HepG2 (cell line): ENCODE results near the gene FCRL5. TPM values are rescaled to one million over a fixed set of nuclear protein-coding genes. Genes with fewer than 3 reads are reported as not detected.

Experiments used
- ATAC-seq: fragments of 200-7000 bp; cut with Tn5 transposase; 3 replicates; pipeline ENCODE4 v1.9.1; 2020; ENCODE audit warnings: mild to moderate bottlenecking, moderate library complexity
- BruUV-seq: library from RNA; stranded (reverse); fragments of 400-500 nt; replicated peaks from 2 replicates; lab custom pipeline; 2021; lab: Mats Ljungman, UMichigan
- CTCF ChIA-PET: fragments of 300-600 bp; formaldehyde crosslinking; extraction: SDS; loops from one replicate; lab custom pipeline; 2021; ENCODE audit warnings: low total read pairs, inconsistent platforms, low intra/inter-chr PET ratio; lab: Yijun Ruan, JAX
- POLR2A ChIA-PET: fragments of 350-600 bp; sonication (Branson Sonifier 250); formaldehyde crosslinking; loops from one replicate; lab custom pipeline; 2020; ENCODE audit warnings: antibody characterized with exemption, inconsistent platforms; lab: Yijun Ruan, JAX
- DNase-seq: peaks from one replicate; pipeline ENCODE4 v3.0.0-alpha.2; 2015; ENCODE audit warnings: low spot score
- FAIRE-seq: peaks from 3 replicates; lab custom pipeline; 2011; peaks lifted over from hg19 to GRCh38; lab: Jason Lieb, UNC
- H2AFZ ChIP-seq: one replicate; pipeline ENCODE4 v1.6.1; 2011; ENCODE audit warnings: low read length, inconsistent platforms
- H3K27ac ChIP-seq: fragments of 300-600 bp; 3 replicates; pipeline ENCODE4 v1.8.0; 2011; ENCODE audit warnings: mixed run types, mild to moderate bottlenecking, mixed read lengths, low read length, inconsistent platforms; ENCODE audit not compliant: insufficient read depth; ENCODE audit errors: extremely low read length
- H3K27me3 ChIP-seq, 2 experiments: fragments of 200-600 bp in 1 of 2; 2 replicates in 1 of 2; 3 replicates in 1 of 2; pipeline versions ENCODE4 v1.6.0 to v1.8.0; 2011; ENCODE audit warnings: low read length in 2 of 2, mild to moderate bottlenecking in 2 of 2, moderate library complexity in 2 of 2, inconsistent platforms in 1 of 2; ENCODE audit not compliant: insufficient read depth in 2 of 2, control insufficient read depth in 1 of 2
- H3K36me3 ChIP-seq, 2 experiments: fragments of 200-600 bp in 1 of 2; replicated peaks in 1 of 2; 2 replicates in 1 of 2; 3 replicates in 1 of 2; pipeline versions ENCODE4 v1.5.1 to v1.8.0; 2011; ENCODE audit warnings: low read length in 2 of 2, inconsistent platforms in 1 of 2; ENCODE audit not compliant: insufficient read depth in 2 of 2, control insufficient read depth in 1 of 2
- H3K4me1 ChIP-seq: 2 replicates; pipeline ENCODE4 v1.5.1; 2012; ENCODE audit warnings: low read length, inconsistent platforms; ENCODE audit not compliant: insufficient read depth
- H3K4me2 ChIP-seq: 2 replicates; pipeline ENCODE4 v1.6.0; 2011; ENCODE audit warnings: low read depth, low read length, inconsistent platforms
- H3K4me3 ChIP-seq, 3 experiments: fragments of 200-600 bp in 1 of 3; sonication (generic), shearing (Covaris generic) in 1 of 3; replicated peaks in 1 of 3; 2 replicates each; pipeline ENCODE4 v1.5.1; 2011 to 2016; ENCODE audit warnings: low read length in 3 of 3, inconsistent platforms in 2 of 3, low read depth in 2 of 3, mild to moderate bottlenecking in 2 of 3, control low read depth in 1 of 3, mixed read lengths in 1 of 3; ENCODE audit not compliant: insufficient read depth in 1 of 3
- H3K79me2 ChIP-seq: one replicate; pipeline ENCODE4 v1.6.1; 2011; ENCODE audit warnings: low read length, inconsistent platforms; ENCODE audit not compliant: insufficient read depth
- H3K9ac ChIP-seq: 2 replicates; pipeline ENCODE4 v1.6.0; 2011; ENCODE audit warnings: mild to moderate bottlenecking, low read depth, low read length, inconsistent platforms; ENCODE audit not compliant: insufficient read depth
- H3K9me3 ChIP-seq: 2 replicates; pipeline ENCODE4 v1.5.1; 2012; ENCODE audit warnings: mild to moderate bottlenecking, low read length
- H4K20me1 ChIP-seq: 2 replicates; pipeline ENCODE4 v1.6.0; 2011; ENCODE audit warnings: inconsistent platforms, mild to moderate bottlenecking, low read length, moderate library complexity; ENCODE audit not compliant: insufficient read depth
- AGO2 ChIP-seq: fragments of 200-400 bp; formaldehyde crosslinking; optimal IDR thresholded peaks from 2 replicates; pipeline ENCODE3; 2017; ENCODE audit warnings: mild to moderate bottlenecking, low read depth, low read length, moderate library complexity
- ASH2L ChIP-seq: fragments of 300-600, 200-600 bp; sonication (generic); IDR thresholded peaks from 2 replicates; pipeline ENCODE4 v1.7.0; 2017; ENCODE audit warnings: low read depth, mild to moderate bottlenecking, moderate library complexity, mixed read lengths, low read length; ENCODE audit not compliant: insufficient read length
- CERS6 ChIP-seq: sonication (generic); formaldehyde crosslinking; IDR thresholded peaks from 2 replicates; pipeline ENCODE4 v1.5.0; 2020; ENCODE audit warnings: missing genetic modification reagents
- CHD4 ChIP-seq: fragments of 200-600 bp; sonication (generic); IDR thresholded peaks from 2 replicates; pipeline ENCODE4 v1.7.0; 2017; ENCODE audit warnings: mild to moderate bottlenecking, low read length, borderline replicate concordance
- HMGXB4 ChIP-seq, 2 experiments: sonication (generic) in 1 of 2; formaldehyde crosslinking in 1 of 2; IDR thresholded peaks; 2 replicates each; pipeline versions ENCODE4 v1.4.0 to v1.6.1; 2018 to 2020; ENCODE audit warnings: missing genetic modification reagents in 2 of 2, borderline replicate concordance in 1 of 2, low read depth in 1 of 2, mild to moderate bottlenecking in 1 of 2, missing biosample characterization in 1 of 2
- THAP7 ChIP-seq: sonication (generic); formaldehyde crosslinking; IDR thresholded peaks from 2 replicates; pipeline ENCODE4 v1.8.1; 2023; ENCODE audit warnings: mild to moderate bottlenecking, missing genetic modification reagents
- ZFP36L2 ChIP-seq: sonication (generic); formaldehyde crosslinking; IDR thresholded peaks from 2 replicates; pipeline ENCODE4 v1.4.0; 2020; ENCODE audit warnings: missing genetic modification reagents
- ZNF18 ChIP-seq: sonication (generic); formaldehyde crosslinking; IDR thresholded peaks from 2 replicates; pipeline ENCODE4 v1.8.0; 2022; ENCODE audit warnings: mild to moderate bottlenecking, missing genetic modification reagents; ENCODE audit not compliant: insufficient replicate concordance
- ZNF431 ChIP-seq: sonication (generic); formaldehyde crosslinking; IDR thresholded peaks from 2 replicates; pipeline ENCODE4 v1.9.0; 2022; ENCODE audit warnings: missing genetic modification reagents, low read depth, mild to moderate bottlenecking, borderline replicate concordance
- ZNF468 ChIP-seq: sonication (generic); formaldehyde crosslinking; IDR thresholded peaks from 2 replicates; pipeline ENCODE4 v1.8.0; 2022; ENCODE audit warnings: mild to moderate bottlenecking, moderate library complexity, missing genetic modification reagents
- ZNF512 ChIP-seq: sonication (generic); formaldehyde crosslinking; IDR thresholded peaks from 2 replicates; pipeline ENCODE4 v1.4.0; 2020; ENCODE audit warnings: mild to moderate bottlenecking, missing genetic modification reagents
- ZNF776 ChIP-seq: sonication (generic); formaldehyde crosslinking; IDR thresholded peaks from 2 replicates; pipeline ENCODE4 v1.4.0; 2020; ENCODE audit warnings: mild to moderate bottlenecking, missing genetic modification reagents
- WGBS: methylation state at CpG from one replicate; pipeline ENCODE4 v1.1.6; 2017; ENCODE audit warnings: low lambda C conversion rate; 5-methylcytosine and 5-hydroxymethylcytosine counted together
- in situ Hi-C: cut with HindIII; loops from 2 replicates; pipeline ENCODE4 v1.10.0; 2017; ENCODE audit warnings: low pct_unique_long_range_greater_than_20kb; ENCODE audit not compliant: extremely low pct_ligation_motif_present
- intact Hi-C: fragments of 100-400 bp; cut with micrococcal nuclease; formaldehyde crosslinking; loops from one replicate; pipeline ENCODE4 v1.10.0; 2022; ENCODE audit not compliant: unreplicated experiment
- polyA plus RNA-seq, 8 experiments: library from polyadenylated mRNA; depleted of rRNA in 3 of 8; stranded (reverse) in 7 of 8; unstranded in 1 of 8; fragments of >200 nt; fragmentation: Illumina TruSeq in 4 of 8; extraction: Trizol in 4 of 8; gene quantifications; 2 replicates each; pipeline versions ENCODE4 v1.2.1 to v1.2.3, GENCODE V29; 2011 to 2016; ENCODE audit warnings: low read depth in 4 of 8, missing spikeins in 1 of 8, mixed read lengths in 1 of 8; ENCODE audit not compliant: insufficient read depth in 1 of 8
- total RNA-seq, 5 experiments: library from RNA; depleted of rRNA; stranded (reverse); fragments of >200 nt; fragmentation: Illumina TruSeq; extraction: Trizol; gene quantifications; 2 replicates each; pipeline ENCODE4 v1.2.3, GENCODE V29; 2016; ENCODE audit warnings: low read depth in 1 of 5

The FCRL5 gene
- total and polyA plus RNA-seq, 2 of the 13 experiments (the other 11 are each of a cell fraction or from before 2014, with no cell fraction given), result not detected

GRCh38 chr1:157520386-157520935 is 31.9 kb downstream of the FCRL5 start:
- BruUV-seq, result no TSS peak
- CTCF ChIA-PET, result no interaction called here
- Histone ChIP-seq H3K27ac (no peak overlapping the region), H3K9ac (no peak overlapping the region), H3K4me2 (no peak overlapping the region), H3K27me3 (peaks cover 0 to 14% of the 10 kb centered on the region in 2 experiments; a peak in 2 of 5 replicates), H3K36me3 (no peaks in the 10 kb centered on the region), H3K4me3 (no peak overlapping the region), H3K9me3 (no peaks in the 10 kb centered on the region), H4K20me1 (no peaks in the 10 kb centered on the region), H3K79me2 (no peaks in the 10 kb centered on the region), H3K4me1 (no peaks in the 10 kb centered on the region), H2AFZ (no peak overlapping the region)
- in situ Hi-C loops (no loop called here), intact Hi-C loops (no loop called here)
- no CpG with 5 or more reads among the region's 20 CpGs for WGBS
- no peak for ATAC-seq
- TF ChIP-seq ASH2L, result no peak
- no peak for TF ChIP-seq ZNF431
- no peak for TF ChIP-seq CHD4
- no peak for TF ChIP-seq ZFP36L2 (CRISPR knock-in tag)
- TF ChIP-seq ZNF512 (CRISPR knock-in tag), result no peak
- no peak for TF ChIP-seq ZNF776 (CRISPR knock-in tag)
- TF ChIP-seq ZNF468 (CRISPR knock-in tag), result no peak
- no peak for TF ChIP-seq THAP7 (CRISPR knock-in tag)
- TF ChIP-seq ZNF18 (CRISPR knock-in tag), result no peak
- TF ChIP-seq HMGXB4 (CRISPR knock-in tag; IDR thresholded peaks at IDR 0.05; ENCODE audit: borderline replicate concordance in 1 of 2, low read depth in 1 of 2), result no peak
- TF ChIP-seq AGO2, result no peak
- no peak for TF ChIP-seq CERS6 (CRISPR knock-in tag)
- FAIRE-seq, result no peak
- POLR2A ChIA-PET, result no interaction called here
- no peak for DNase-seq
